H1 (cell line): ENCODE data around the gene SFMBT2. TPM values are rescaled to one million over a fixed set of nuclear protein-coding genes. Genes with fewer than 3 reads are reported as not detected.
"Not testable (repeated sequence)": the region's sequence is repeated elsewhere in the genome, so short reads cannot be mapped to it uniquely, and the experiment has no call there.

Experiments
- CTCF ChIA-PET: fragments of 300-600 bp; sonication (Branson Sonifier 250); formaldehyde crosslinking; loops from one replicate; lab custom pipeline; 2021; ENCODE audit not compliant: partially characterized antibody; lab: Charles Lee
- POLR2A ChIA-PET: fragments of 300-600 bp; sonication (Branson Sonifier 250); formaldehyde crosslinking; loops from one replicate; lab custom pipeline; 2021; ENCODE audit warnings: inconsistent platforms; ENCODE audit not compliant: partially characterized antibody; lab: Charles Lee
- DNase-seq, 2 experiments: peaks; one replicate each; pipeline versions ENCODE4 v3.0.0 to v3.0.0-alpha.2; 2010 to 2022; ENCODE audit warnings: low spot score in 2 of 2, low read depth in 1 of 2, mixed read lengths in 1 of 2
- FAIRE-seq: peaks from 2 replicates; lab custom pipeline; 2011; peaks lifted over from hg19 to GRCh38; lab: Jason Lieb, UNC
- H2AFZ ChIP-seq: 2 replicates; pipeline ENCODE4 v1.8.1; 2012; ENCODE audit warnings: low read length, inconsistent platforms
- H2AK5ac ChIP-seq: 2 replicates; pipeline ENCODE4 v1.6.1; 2013; ENCODE audit warnings: low read depth, low read length
- H2BK120ac ChIP-seq: replicated peaks from 2 replicates; pipeline ENCODE3; 2013; ENCODE audit warnings: low read depth, low read length, inconsistent platforms
- H2BK12ac ChIP-seq: 2 replicates; pipeline ENCODE4 v1.6.1; 2013; ENCODE audit warnings: low read depth, low read length
- H2BK15ac ChIP-seq: 2 replicates; pipeline ENCODE4 v1.6.1; 2013; ENCODE audit warnings: low read length
- H2BK20ac ChIP-seq: 2 replicates; pipeline ENCODE4 v1.6.1; 2013; ENCODE audit warnings: low read length
- H2BK5ac ChIP-seq: 2 replicates; pipeline ENCODE4 v1.6.1; 2013; ENCODE audit warnings: low read depth, low read length
- H3K14ac ChIP-seq: 2 replicates; pipeline ENCODE4 v1.6.1; 2013; ENCODE audit warnings: inconsistent platforms; ENCODE audit not compliant: insufficient read length
- H3K18ac ChIP-seq: 2 replicates; pipeline ENCODE4 v1.6.1; 2013; ENCODE audit warnings: low read length; ENCODE audit errors: extremely low read depth
- H3K23ac ChIP-seq: 2 replicates; pipeline ENCODE4 v1.6.1; 2013; ENCODE audit warnings: inconsistent platforms; ENCODE audit not compliant: insufficient read length
- H3K23me2 ChIP-seq: 2 replicates; pipeline ENCODE4 v1.6.1; 2013; ENCODE audit warnings: low read depth, low read length
- H3K27ac ChIP-seq: 2 replicates; pipeline ENCODE4 v1.6.1; 2011; ENCODE audit warnings: low read depth, low read length, inconsistent platforms
- H3K27me3 ChIP-seq, 4 experiments: replicated peaks in 1 of 4; 1 replicate in 1 of 4; 2 replicates in 3 of 4; pipeline versions ENCODE4 v1.6.1 to v1.8.1; 2011 to 2013; ENCODE audit warnings: low read length in 3 of 4, mild to moderate bottlenecking in 3 of 4, inconsistent platforms in 2 of 4, mixed read lengths in 2 of 4, moderate library complexity in 1 of 4; ENCODE audit not compliant: control insufficient read depth in 3 of 4, insufficient read depth in 3 of 4; ENCODE audit errors: extremely low read depth in 1 of 4
- H3K36me3 ChIP-seq, 4 experiments: 2 replicates each; pipeline versions ENCODE4 v1.6.1 to v1.8.1; 2011 to 2013; ENCODE audit warnings: mild to moderate bottlenecking in 4 of 4, low read length in 3 of 4, moderate library complexity in 2 of 4, control low read depth in 1 of 4, inconsistent platforms in 1 of 4; ENCODE audit not compliant: insufficient read depth in 4 of 4, control insufficient read depth in 2 of 4
- H3K4ac ChIP-seq: replicated peaks from 2 replicates; pipeline ENCODE3; 2013; ENCODE audit warnings: low read length, low read depth, mixed read lengths, inconsistent platforms; ENCODE audit not compliant: insufficient read length
- H3K4me1 ChIP-seq, 4 experiments: replicated peaks in 1 of 4; 1 replicate in 1 of 4; 2 replicates in 3 of 4; pipeline versions ENCODE4 v1.6.1 to v1.8.1; 2011 to 2013; ENCODE audit warnings: low read length in 3 of 4, inconsistent platforms in 2 of 4, mixed read lengths in 1 of 4; ENCODE audit not compliant: insufficient read depth in 4 of 4, control insufficient read depth in 3 of 4
- H3K4me2 ChIP-seq, 2 experiments: 2 replicates each; pipeline versions ENCODE4 v1.6.1 to v1.8.1; 2011 to 2013; ENCODE audit warnings: low read depth in 2 of 2, low read length in 2 of 2, control low read depth in 1 of 2, inconsistent platforms in 1 of 2, mild to moderate bottlenecking in 1 of 2; ENCODE audit not compliant: insufficient read depth in 1 of 2
- H3K4me3 ChIP-seq, 4 experiments: fragments of 200-600, 300-600 bp in 1 of 4; sonication (generic), shearing (Covaris generic), sonication (Bioruptor Twin) in 1 of 4; 2 replicates each; pipeline versions ENCODE4 v1.5.1 to v1.8.1; 2011 to 2016; ENCODE audit warnings: low read length in 4 of 4, low read depth in 3 of 4, control low read depth in 2 of 4, inconsistent platforms in 2 of 4, mild to moderate bottlenecking in 2 of 4, mixed read lengths in 1 of 4, moderate library complexity in 1 of 4; ENCODE audit not compliant: insufficient read depth in 2 of 4; ENCODE audit errors: extremely low read depth in 1 of 4
- H3K56ac ChIP-seq: replicated peaks from 2 replicates; pipeline ENCODE3; 2013; ENCODE audit warnings: low read depth, mild to moderate bottlenecking, mixed read lengths, low read length, inconsistent platforms; ENCODE audit not compliant: insufficient read length
- H3K79me1 ChIP-seq: 2 replicates; pipeline ENCODE4 v1.6.1; 2013; ENCODE audit warnings: low read depth, low read length, control low read depth
- H3K79me2 ChIP-seq, 2 experiments: 2 replicates each; pipeline versions ENCODE4 v1.6.1 to v1.8.1; 2012 to 2013; ENCODE audit warnings: low read length in 2 of 2, mild to moderate bottlenecking in 2 of 2, inconsistent platforms in 1 of 2; ENCODE audit not compliant: insufficient read depth in 2 of 2, control insufficient read depth in 1 of 2
- H3K9ac ChIP-seq, 4 experiments: replicated peaks in 1 of 4; 1 replicate in 1 of 4; 2 replicates in 3 of 4; pipeline versions ENCODE4 v1.6.1 to v1.8.1; 2011 to 2013; ENCODE audit warnings: low read depth in 3 of 4, low read length in 3 of 4, control low read depth in 2 of 4, mild to moderate bottlenecking in 2 of 4, moderate library complexity in 2 of 4, inconsistent platforms in 1 of 4; ENCODE audit errors: extremely low read depth in 1 of 4
- H3K9me3 ChIP-seq, 2 experiments: 2 replicates each; pipeline versions ENCODE4 v1.6.1 to v1.8.1; 2012 to 2013; ENCODE audit warnings: mild to moderate bottlenecking in 2 of 2, moderate library complexity in 2 of 2, control low read depth in 1 of 2, inconsistent platforms in 1 of 2, low read depth in 1 of 2, low read length in 1 of 2, mixed read lengths in 1 of 2; ENCODE audit not compliant: insufficient read depth in 2 of 2
- H4K20me1 ChIP-seq, 2 experiments: replicated peaks in 1 of 2; 2 replicates each; pipeline versions ENCODE3 to v1.8.1; 2011 to 2013; ENCODE audit warnings: inconsistent platforms in 2 of 2, low read length in 2 of 2, mild to moderate bottlenecking in 1 of 2; ENCODE audit not compliant: insufficient read depth in 2 of 2, control insufficient read depth in 1 of 2
- H4K5ac ChIP-seq: 2 replicates; pipeline ENCODE4 v1.6.1; 2013; ENCODE audit warnings: low read length, low read depth, mixed read lengths, inconsistent platforms; ENCODE audit not compliant: insufficient read length
- H4K8ac ChIP-seq: 2 replicates; pipeline ENCODE4 v1.8.0; 2013; ENCODE audit warnings: mild to moderate bottlenecking, moderate library complexity, low read length, inconsistent platforms; ENCODE audit not compliant: insufficient read depth; ENCODE audit errors: extremely low read depth
- H4K91ac ChIP-seq: replicated peaks from 2 replicates; pipeline ENCODE3; 2013; ENCODE audit warnings: low read length, mixed read lengths, inconsistent platforms; ENCODE audit not compliant: insufficient read length
- WGBS, 2 experiments: shearing (Covaris generic) in 1 of 2; methylation state at CpG; one replicate each; pipeline versions ENCODE4 v1.1.6 to v1.1.7; 2013 to 2015; ENCODE audit warnings: low lambda C conversion rate in 2 of 2, mixed read lengths in 2 of 2, inconsistent platforms in 1 of 2, low coverage in 1 of 2, missing lambda C conversion rate in 1 of 2; ENCODE audit not compliant: insufficient replicate concordance in 2 of 2, insufficient coverage in 1 of 2, insufficient read length in 1 of 2; ENCODE audit errors: extremely low coverage in 1 of 2, missing lambda C conversion rate in 1 of 2; 5-methylcytosine and 5-hydroxymethylcytosine counted together
- polyA plus RNA-seq, 7 experiments: library from polyadenylated mRNA; depleted of rRNA in 3 of 7; stranded (reverse) in 5 of 7; unstranded in 2 of 7; fragments of >200 nt in 5 of 7; fragments of 200-250 nt in 2 of 7; gene quantifications; 1 replicate in 5 of 7; 2 replicates in 1 of 7; 4 replicates in 1 of 7; pipeline versions ENCODE4 v1.2.1 to v1.2.3, GENCODE V29; 2011 to 2013; ENCODE audit warnings: missing spikeins in 2 of 7, mixed read lengths in 2 of 7
- total RNA-seq: library from RNA; stranded (reverse); fragmentation: NEBNext Ultra II Directional; extraction: Animal tissue kit (Norgen Biotek cat#: 25700); gene quantifications from 2 replicates; pipeline ENCODE4 v1.2.1, GENCODE V29; 2021

SFMBT2 gene
- total and polyA plus RNA-seq, 2 of the 8 experiments (the other 6 are each of a cell fraction or from before 2014, with no cell fraction given), result 2.9 to 11.0 TPM

DNA sequence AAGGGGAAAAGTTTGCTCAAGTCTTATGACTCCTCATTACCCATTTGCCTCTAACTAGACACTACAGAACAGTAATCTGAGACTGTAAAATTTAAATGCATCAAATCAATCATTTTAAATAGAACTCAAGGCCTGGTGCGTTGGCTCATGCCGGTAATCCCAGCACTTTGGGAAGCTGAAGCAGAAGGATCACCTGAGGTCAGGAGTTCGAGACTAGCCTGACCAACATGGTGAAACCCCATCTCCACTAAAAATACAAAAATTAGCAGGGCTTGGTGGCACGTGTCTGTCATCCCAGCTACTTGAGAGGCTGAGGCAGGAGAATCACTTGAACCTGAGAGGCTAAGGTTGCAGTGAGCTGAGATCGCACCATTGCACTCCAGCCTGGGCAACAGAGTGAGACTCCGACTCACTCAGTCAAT is 20.1 kb downstream of the SFMBT2 start:
- H3K18ac ChIP-seq, H2BK20ac ChIP-seq, H3K9me3 ChIP-seq, H2BK120ac ChIP-seq, H3K4ac ChIP-seq, H3K4me2 ChIP-seq, H2BK12ac ChIP-seq, H2BK5ac ChIP-seq, H2BK15ac ChIP-seq, H3K27me3 ChIP-seq, POLR2A ChIA-PET, H2AFZ ChIP-seq, H3K36me3 ChIP-seq, H3K23me2 ChIP-seq, H3K56ac ChIP-seq, H2AK5ac ChIP-seq, H4K8ac ChIP-seq, H3K23ac ChIP-seq, H3K79me1 ChIP-seq, H3K9ac ChIP-seq, H3K4me3 ChIP-seq, H4K20me1 ChIP-seq, H3K27ac ChIP-seq, H3K4me1 ChIP-seq, H4K91ac ChIP-seq, H4K5ac ChIP-seq, H3K14ac ChIP-seq, FAIRE-seq, DNase-seq: not testable (repeated sequence)
- CTCF ChIA-PET, result interaction anchor here (1.0 kb wide), 1 partner anchor 723 kb away, joined by 3 read pairs; no protein-coding TSS in a partner anchor
- WGBS, 2 experiments, result 90% methylated on average over 6 of the region's 6 CpGs; no CpG with 5 or more reads in 1 of the 2 experiments
- H3K79me2 ChIP-seq, result peaks cover 0 to 46% of the 10 kb centered on the region in 2 experiments; a peak in 2 of 4 replicates
